GM21423 (cell line): Measurements from ENCODE around the gene BFSP2.

ENCODE experiments used
- ATAC-seq: cut with Tn5 transposase; IDR thresholded peaks from one replicate; pipeline ENCODE4 v1.9.1; 2021; ENCODE audit warnings: mild to moderate bottlenecking, moderate library complexity; ENCODE audit not compliant: unreplicated experiment

Gene BFSP2

GRCh38 chr3:133383175-133383574, 16.7 kb upstream of the BFSP2 start:
- ATAC-seq: no peak

GRCh38 chr3:133383741-133384140, 16.1 kb upstream of the BFSP2 start:
- ATAC-seq: no peak

- peak; percentile 63 for ATAC-seq
Observed at GRCh38 chr3:133384331-133385027, 15.4 kb upstream of the BFSP2 start.

- ATAC-seq: no peak
Observed at GRCh38 chr3:133386876-133387275, 13.0 kb upstream of the BFSP2 start.

GRCh38 chr3:133387341-133387740, 12.5 kb upstream of the BFSP2 start:
- no peak for ATAC-seq

GRCh38 chr3:133388696-133389395, 11.0 kb upstream of the BFSP2 start:
- ATAC-seq: no peak

GRCh38 chr3:133390715-133391114, 9.1 kb upstream of the BFSP2 start:
- no peak for ATAC-seq

GRCh38 chr3:133393204-133393603, 6.7 kb upstream of the BFSP2 start:
- no peak for ATAC-seq

GRCh38 chr3:133393691-133394474, 6.0 kb upstream of the BFSP2 start:
- no peak for ATAC-seq

GRCh38 chr3:133394561-133395311, 5.1 kb upstream of the BFSP2 start:
- ATAC-seq: no peak

- no peak for ATAC-seq
Observed at GRCh38 chr3:133396906-133397305, 3.0 kb upstream of the BFSP2 start.

- no peak for ATAC-seq
Observed at GRCh38 chr3:133401374-133402135, 1.7 kb downstream of the BFSP2 start.

GRCh38 chr3:133404920-133405319, 5.1 kb downstream of the BFSP2 start:
- ATAC-seq: no peak

GRCh38 chr3:133408366-133408765, 8.5 kb downstream of the BFSP2 start:
- no peak for ATAC-seq

GRCh38 chr3:133408961-133409360, 9.1 kb downstream of the BFSP2 start:
- no peak for ATAC-seq

- ATAC-seq: no peak
Observed at GRCh38 chr3:133410191-133410892, 10.5 kb downstream of the BFSP2 start.

GRCh38 chr3:133412183-133413132, 12.6 kb downstream of the BFSP2 start:
- ATAC-seq: no peak

- no peak for ATAC-seq
Observed at GRCh38 chr3:133413161-133414020, 13.5 kb downstream of the BFSP2 start.
